Neutrophil (primary cell): Measurements from ENCODE around the gene RNH1.

ENCODE experiments used
- H3K27ac ChIP-seq: fragments of 200-600 bp; sonication (generic); 2 replicates; pipeline ENCODE4 v1.5.1; 2016; ENCODE audit warnings: mild to moderate bottlenecking, moderate library complexity
- H3K27me3 ChIP-seq: fragments of 200-600 bp; sonication (generic); 2 replicates; pipeline ENCODE4 v1.6.0; 2016; ENCODE audit warnings: mild to moderate bottlenecking
- H3K36me3 ChIP-seq: fragments of 200-600 bp; sonication (generic); 2 replicates; pipeline ENCODE4 v1.5.1; 2017
- H3K4me1 ChIP-seq, 2 experiments: fragments of 200-600 bp in 1 of 2; sonication (generic) in 1 of 2; 1 replicate in 1 of 2; 2 replicates in 1 of 2; pipeline versions ENCODE4 v1.5.1 to v1.6.1; 2013 to 2016; ENCODE audit warnings: low read depth in 1 of 2, low read length in 1 of 2, mild to moderate bottlenecking in 1 of 2, moderate library complexity in 1 of 2; ENCODE audit not compliant: control insufficient read depth in 1 of 2, insufficient read depth in 1 of 2
- H3K4me3 ChIP-seq, 2 experiments: fragments of 200-600 bp in 1 of 2; sonication (generic) in 1 of 2; 1 replicate in 1 of 2; 2 replicates in 1 of 2; pipeline ENCODE4 v1.5.1; 2013 to 2016; ENCODE audit warnings: low read depth in 1 of 2, low read length in 1 of 2, mild to moderate bottlenecking in 1 of 2, moderate library complexity in 1 of 2
- H3K9me3 ChIP-seq: fragments of 200-600 bp; sonication (generic); 2 replicates; pipeline ENCODE4 v1.5.1; 2016
- CTCF ChIP-seq: fragments of 200-600 bp; sonication (generic); IDR thresholded peaks from 2 replicates; pipeline ENCODE4 v1.5.1; 2016; ENCODE audit warnings: antibody characterized with exemption

RNH1 gene

GRCh38 chr11:455566-456147 is 51.4 kb downstream of the RNH1 start:
- Histone ChIP-seq H3K27me3 (peaks cover 10% of the 10 kb centered on the region), H3K4me3 (no peak overlapping the region), H3K4me1 (peaks cover 7 to 9% of the 10 kb centered on the region in 2 experiments), H3K27ac (no peak overlapping the region), H3K36me3 (peaks cover 20% of the 10 kb centered on the region), H3K9me3 (no peaks in the 10 kb centered on the region)
- no peak for TF ChIP-seq CTCF

- Histone ChIP-seq H3K27ac (no peak overlapping the region), H3K27me3 (peaks cover 13% of the 10 kb centered on the region), H3K36me3 (peaks cover 15% of the 10 kb centered on the region), H3K9me3 (no peaks in the 10 kb centered on the region), H3K4me3 (no peak overlapping the region), H3K4me1 (peaks cover 10 to 12% of the 10 kb centered on the region in 2 experiments)
- TF ChIP-seq CTCF, result no peak
Measured at GRCh38 chr11:454801-455565, 52.1 kb downstream of the RNH1 start.

- H3K36me3 ChIP-seq, result peaks cover 15% of the 10 kb centered on the region
- H3K27me3 ChIP-seq, result peaks cover 13% of the 10 kb centered on the region
- H3K27ac ChIP-seq, result no peak overlapping the region
- no peak for TF ChIP-seq CTCF
- no peaks in the 10 kb centered on the region for H3K9me3 ChIP-seq
- peaks cover 19 to 21% of the 10 kb centered on the region in 2 experiments for H3K4me1 ChIP-seq
- H3K4me3 ChIP-seq, result no peak overlapping the region
Measured at GRCh38 chr11:454043-454442, 53.0 kb downstream of the RNH1 start.

- Histone ChIP-seq H3K27ac (no peak overlapping the region), H3K27me3 (peaks cover 13% of the 10 kb centered on the region), H3K36me3 (peaks cover 15% of the 10 kb centered on the region), H3K4me1 (peaks cover 24% of the 10 kb centered on the region in 2 experiments), H3K4me3 (no peak overlapping the region), H3K9me3 (no peaks in the 10 kb centered on the region)
- TF ChIP-seq CTCF, result no peak
Measured at GRCh38 chr11:453564-453963, 53.5 kb downstream of the RNH1 start.

- Histone ChIP-seq H3K4me1 (peaks cover 28 to 29% of the 10 kb centered on the region in 2 experiments), H3K27ac (no peak overlapping the region), H3K9me3 (no peaks in the 10 kb centered on the region), H3K4me3 (no peak overlapping the region), H3K36me3 (peaks cover 15% of the 10 kb centered on the region), H3K27me3 (peaks cover 13% of the 10 kb centered on the region)
- no peak for TF ChIP-seq CTCF
Measured at GRCh38 chr11:452916-453527, 54.0 kb downstream of the RNH1 start.
